Measurements from ENCODE around the gene KMT2D.

Gene KMT2D

GRCh38 chr12:49034286-49034622 lies 26.3 kb downstream of the KMT2D start:
- no peak for DNase-seq (ENCODE audit: low read depth)
- no peak for TF ChIP-seq CTCF (conservative IDR thresholded peaks at IDR 0.05; ENCODE audit: low read depth, low read length)
- H3K4me3 ChIP-seq (ENCODE audit: low read depth, low read length), result no peak overlapping the region

GRCh38 chr12:49033611-49034285 lies 26.8 kb downstream of the KMT2D start:
- no peak for DNase-seq (ENCODE audit: low read depth)
- TF ChIP-seq CTCF (conservative IDR thresholded peaks at IDR 0.05; ENCODE audit: low read depth, low read length), result no peak
- H3K4me3 ChIP-seq (ENCODE audit: low read depth, low read length), result no peak overlapping the region

GRCh38 chr12:49032679-49033447 lies 27.7 kb downstream of the KMT2D start:
- no peak overlapping the region for H3K4me3 ChIP-seq (ENCODE audit: low read depth, low read length)
- no peak for TF ChIP-seq CTCF (conservative IDR thresholded peaks at IDR 0.05; ENCODE audit: low read depth, low read length)
- no peak for DNase-seq (ENCODE audit: low read depth)

GRCh38 chr12:49032276-49032675 lies 28.3 kb downstream of the KMT2D start:
- no peak overlapping the region for H3K4me3 ChIP-seq (ENCODE audit: low read depth, low read length)
- DNase-seq (ENCODE audit: low read depth), result no peak
- TF ChIP-seq CTCF (conservative IDR thresholded peaks at IDR 0.05; ENCODE audit: low read depth, low read length), result no peak

- H3K4me3 ChIP-seq (ENCODE audit: low read depth, low read length), result no peak overlapping the region
- no peak for TF ChIP-seq CTCF (conservative IDR thresholded peaks at IDR 0.05; ENCODE audit: low read depth, low read length)
- no peak for DNase-seq (ENCODE audit: low read depth)
These were observed 28.9 kb downstream of the KMT2D start for GRCh38 chr12:49031573-49032161.

GRCh38 chr12:49030714-49031572 lies 29.7 kb downstream of the KMT2D start:
- DNase-seq (ENCODE audit: low read depth), result no peak
- TF ChIP-seq CTCF (conservative IDR thresholded peaks at IDR 0.05; ENCODE audit: low read depth, low read length), result no peak
- no peak overlapping the region for H3K4me3 ChIP-seq (ENCODE audit: low read depth, low read length)
